H9 (cell line): ENCODE results near the gene FAM161A. TPM values are rescaled to one million over a fixed set of nuclear protein-coding genes. Genes with fewer than 3 reads are reported as not detected.
"Not testable (repeated sequence)": the region's sequence is repeated elsewhere in the genome, so short reads cannot be mapped to it uniquely, and the experiment has no call there.

Experiments used
- DNase-seq: peaks from one replicate; pipeline ENCODE4 v3.0.0-alpha.2; 2017
- H2AFZ ChIP-seq: one replicate; pipeline ENCODE4 v1.6.1; 2013; ENCODE audit warnings: mild to moderate bottlenecking, low read length, control low read depth, moderate library complexity
- H2AK5ac ChIP-seq: 2 replicates; pipeline ENCODE4 v1.6.1; 2013; ENCODE audit warnings: low read length, control low read depth, mixed read lengths; ENCODE audit not compliant: insufficient read length
- H2BK120ac ChIP-seq: one replicate; pipeline ENCODE4 v1.6.1; 2013; ENCODE audit warnings: low read depth, mild to moderate bottlenecking, low read length, control low read depth, inconsistent platforms; ENCODE audit not compliant: poor library complexity, severe bottlenecking
- H2BK12ac ChIP-seq: 2 replicates; pipeline ENCODE4 v1.6.1; 2013; ENCODE audit warnings: low read length, control low read depth, mixed read lengths, low read depth; ENCODE audit not compliant: insufficient read length
- H2BK15ac ChIP-seq: 2 replicates; pipeline ENCODE4 v1.6.1; 2013; ENCODE audit warnings: low read depth, low read length, control low read depth
- H2BK20ac ChIP-seq: one replicate; pipeline ENCODE4 v1.6.1; 2013; ENCODE audit warnings: low read depth, mild to moderate bottlenecking, low read length, control low read depth, inconsistent platforms; ENCODE audit not compliant: poor library complexity, severe bottlenecking
- H2BK5ac ChIP-seq: 2 replicates; pipeline ENCODE4 v1.6.1; 2013; ENCODE audit warnings: low read length, control low read depth, mixed read lengths; ENCODE audit not compliant: insufficient read length
- H3K14ac ChIP-seq: 2 replicates; pipeline ENCODE4 v1.6.1; 2013; ENCODE audit warnings: low read length, control low read depth; ENCODE audit not compliant: insufficient read depth
- H3K18ac ChIP-seq: 2 replicates; pipeline ENCODE4 v1.6.1; 2013; ENCODE audit warnings: low read depth, mild to moderate bottlenecking, mixed read lengths, low read length, control low read depth; ENCODE audit not compliant: insufficient read length
- H3K23ac ChIP-seq: 2 replicates; pipeline ENCODE4 v1.6.1; 2013; ENCODE audit warnings: low read length, control low read depth, mixed read lengths, low read depth; ENCODE audit not compliant: insufficient read length
- H3K23me2 ChIP-seq: 2 replicates; pipeline ENCODE4 v1.6.1; 2013; ENCODE audit warnings: low read depth, mild to moderate bottlenecking, mixed read lengths, low read length, control low read depth; ENCODE audit not compliant: insufficient read length, poor library complexity, severe bottlenecking
- H3K27ac ChIP-seq: 2 replicates; pipeline ENCODE4 v1.5.1; 2013; ENCODE audit warnings: low read length, control low read depth, mixed read lengths, low read depth; ENCODE audit not compliant: insufficient read length
- H3K27me3 ChIP-seq: 2 replicates; pipeline ENCODE4 v1.6.1; 2013; ENCODE audit warnings: low read length, control low read depth, inconsistent platforms; ENCODE audit not compliant: insufficient read depth
- H3K4ac ChIP-seq: 2 replicates; pipeline ENCODE4 v1.6.1; 2013; ENCODE audit warnings: low read depth, mild to moderate bottlenecking, control low read depth, inconsistent platforms, low read length, moderate library complexity
- H3K4me1 ChIP-seq: 2 replicates; pipeline ENCODE4 v1.6.1; 2013; ENCODE audit warnings: low read length, control low read depth, inconsistent platforms; ENCODE audit not compliant: insufficient read depth
- H3K4me2 ChIP-seq: 2 replicates; pipeline ENCODE4 v1.6.1; 2013; ENCODE audit warnings: low read length, control low read depth, mixed read lengths; ENCODE audit not compliant: insufficient read length, insufficient read depth
- H3K56ac ChIP-seq: 2 replicates; pipeline ENCODE4 v1.6.1; 2013; ENCODE audit warnings: low read depth, mild to moderate bottlenecking, mixed read lengths, low read length, control low read depth; ENCODE audit not compliant: insufficient read length
- H3K79me1 ChIP-seq: 2 replicates; pipeline ENCODE4 v1.6.1; 2013; ENCODE audit warnings: low read depth, mild to moderate bottlenecking, moderate library complexity, low read length, control low read depth, inconsistent platforms; ENCODE audit not compliant: insufficient read depth, poor library complexity, severe bottlenecking
- H3K79me2 ChIP-seq: 2 replicates; pipeline ENCODE4 v1.6.1; 2013; ENCODE audit warnings: low read length, control low read depth, inconsistent platforms; ENCODE audit not compliant: insufficient read depth
- H3K9ac ChIP-seq: 2 replicates; pipeline ENCODE4 v1.6.1; 2013; ENCODE audit warnings: low read length, control low read depth, mixed read lengths; ENCODE audit not compliant: insufficient read length; ENCODE audit errors: extremely low read depth
- H3K9me3 ChIP-seq: one replicate; pipeline ENCODE4 v1.6.1; 2013; ENCODE audit warnings: low read depth, low read length, inconsistent platforms; ENCODE audit not compliant: control insufficient read depth
- H3T11ph ChIP-seq: one replicate; pipeline ENCODE4 v1.6.1; 2013; ENCODE audit warnings: mild to moderate bottlenecking, low read length, control low read depth, inconsistent platforms
- H4K20me1 ChIP-seq: one replicate; pipeline ENCODE4 v1.6.1; 2013; ENCODE audit not compliant: control insufficient read depth, insufficient read length, insufficient read depth
- H4K5ac ChIP-seq: 2 replicates; pipeline ENCODE4 v1.6.1; 2013; ENCODE audit warnings: low read depth, mild to moderate bottlenecking, mixed read lengths, low read length, control low read depth; ENCODE audit not compliant: insufficient read length
- H4K8ac ChIP-seq: replicated peaks from 2 replicates; pipeline ENCODE4 v1.6.1; 2013; ENCODE audit warnings: low read length, control low read depth, mixed read lengths, low read depth; ENCODE audit not compliant: insufficient read length
- H4K91ac ChIP-seq: 2 replicates; pipeline ENCODE4 v1.6.1; 2013; ENCODE audit warnings: low read depth, mild to moderate bottlenecking, moderate library complexity, mixed read lengths, low read length, control low read depth; ENCODE audit not compliant: insufficient read length
- H3K27ac Mint-ChIP-seq, 3 experiments: 2 replicates in 2 of 3; 3 replicates in 1 of 3; pipeline ENCODE4 v1.8.0; 2020 to 2021; ENCODE audit warnings: mixed read lengths in 3 of 3, mild to moderate bottlenecking in 1 of 3, moderate library complexity in 1 of 3
- H3K27me3 Mint-ChIP-seq: 2 replicates; pipeline ENCODE4 v1.8.0; 2021; ENCODE audit warnings: low read depth, mild to moderate bottlenecking, moderate library complexity, mixed read lengths
- H3K36me3 Mint-ChIP-seq, 3 experiments: 2 replicates in 2 of 3; 3 replicates in 1 of 3; pipeline ENCODE4 v1.8.0; 2020 to 2021; ENCODE audit warnings: low read depth in 3 of 3, mixed read lengths in 3 of 3; ENCODE audit not compliant: insufficient read depth in 1 of 3
- H3K4me1 Mint-ChIP-seq, 2 experiments: 2 replicates each; pipeline ENCODE4 v1.8.0; 2020; ENCODE audit warnings: mixed read lengths in 2 of 2
- H3K4me3 Mint-ChIP-seq, 2 experiments: 2 replicates in 1 of 2; 3 replicates in 1 of 2; pipeline ENCODE4 v1.8.0; 2020 to 2021; ENCODE audit warnings: mild to moderate bottlenecking in 2 of 2, mixed read lengths in 2 of 2, moderate library complexity in 1 of 2
- H3K9me3 Mint-ChIP-seq, 2 experiments: 2 replicates in 1 of 2; 3 replicates in 1 of 2; pipeline ENCODE4 v1.8.0; 2020; ENCODE audit warnings: mild to moderate bottlenecking in 2 of 2, mixed read lengths in 2 of 2, moderate library complexity in 1 of 2
- WGBS: extraction: QIAGEN DNeasy Blood & Tissue Kit; methylation state at CpG from one replicate; pipeline ENCODE4 v1.1.7; 2013; ENCODE audit warnings: missing lambda C conversion rate, low lambda C conversion rate, mixed read lengths; ENCODE audit not compliant: insufficient read length; ENCODE audit errors: extremely low coverage; 5-methylcytosine and 5-hydroxymethylcytosine counted together
- total RNA-seq: library from RNA; stranded (reverse); gene quantifications from 2 replicates; pipeline ENCODE4 v1.2.1, GENCODE V29; 2021

FAM161A gene
- total RNA-seq, 1 experiment from 2014 or later: 15.8 TPM

- not testable (repeated sequence) for H3K79me1 ChIP-seq, H3K36me3 Mint-ChIP-seq, H3K27me3 Mint-ChIP-seq, H2AFZ ChIP-seq, DNase-seq, H3K4me3 Mint-ChIP-seq, H2BK5ac ChIP-seq, H3K79me2 ChIP-seq, H3K4me1 Mint-ChIP-seq, H2AK5ac ChIP-seq, H3K4ac ChIP-seq, H2BK15ac ChIP-seq, H3K14ac ChIP-seq, H3K9me3 Mint-ChIP-seq, H3K23ac ChIP-seq, H4K20me1 ChIP-seq, H3T11ph ChIP-seq, H3K56ac ChIP-seq, H2BK20ac ChIP-seq, H3K4me1 ChIP-seq, H3K23me2 ChIP-seq, H3K27me3 ChIP-seq, H3K4me2 ChIP-seq, H2BK12ac ChIP-seq, H3K9me3 ChIP-seq, H3K27ac Mint-ChIP-seq, H2BK120ac ChIP-seq, H4K5ac ChIP-seq, H3K9ac ChIP-seq, H4K8ac ChIP-seq, H3K27ac ChIP-seq, H3K18ac ChIP-seq, H4K91ac ChIP-seq
- WGBS: no CpG with 5 or more reads among the region's 5 CpGs
Observed at GRCh38 chr2:61808693-61809092, 45.2 kb downstream of the FAM161A start.
